Muscle layer of duodenum (tissue), 2 donors: ENCODE data around the gene FAM83D.

ENCODE experiments used
- H3K27ac ChIP-seq: one replicate; pipeline ENCODE4 v1.7.0; 2013; ENCODE audit warnings: mild to moderate bottlenecking, low read length
- H3K27me3 ChIP-seq: one replicate; pipeline ENCODE4 v1.7.0; 2013; ENCODE audit warnings: low read depth, mild to moderate bottlenecking, control low read depth, low read length
- H3K36me3 ChIP-seq, 2 donors: one replicate each; pipeline ENCODE4 v1.7.0; 2013; ENCODE audit warnings: low read length in 2 of 2, control low read depth in 1 of 2, mild to moderate bottlenecking in 1 of 2; ENCODE audit not compliant: insufficient read depth in 2 of 2, control insufficient read depth in 1 of 2
- H3K4me1 ChIP-seq, 2 donors: one replicate each; pipeline ENCODE4 v1.7.0; 2013; ENCODE audit warnings: low read length in 2 of 2, mild to moderate bottlenecking in 2 of 2, control low read depth in 1 of 2, moderate library complexity in 1 of 2; ENCODE audit not compliant: insufficient read depth in 2 of 2, control insufficient read depth in 1 of 2
- H3K4me3 ChIP-seq, 2 donors: one replicate each; pipeline ENCODE4 v1.7.0; 2013; ENCODE audit warnings: low read length in 2 of 2, low read depth in 1 of 2, mild to moderate bottlenecking in 1 of 2
- H3K9me3 ChIP-seq, 2 donors: one replicate each; pipeline ENCODE4 v1.7.0; 2013; ENCODE audit warnings: low read length in 2 of 2, control low read depth in 1 of 2, mild to moderate bottlenecking in 1 of 2; ENCODE audit not compliant: control insufficient read depth in 1 of 2
- donor health status: healthy.

The FAM83D gene

DNA sequence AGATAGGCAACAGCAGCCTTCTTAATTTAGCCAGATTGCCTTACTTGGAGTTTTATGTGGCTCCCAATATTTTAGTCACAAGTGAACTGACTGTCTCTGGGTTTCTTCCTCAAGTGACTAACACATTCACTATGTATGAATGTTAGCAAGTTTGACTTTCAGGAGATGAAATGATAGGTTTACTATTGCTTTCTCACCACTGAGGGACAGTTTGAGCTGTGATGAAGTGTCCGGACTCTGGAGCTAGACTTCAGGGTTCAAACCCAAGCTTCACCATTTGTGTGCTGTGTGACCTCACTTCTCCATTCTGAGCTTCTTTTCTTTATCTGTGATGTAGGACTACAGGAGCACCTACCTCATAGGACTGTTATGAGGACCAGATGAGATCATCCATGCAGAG lies 44.1 kb downstream of the FAM83D start:
- peak overlapping the region; percentile 71 for H3K27ac ChIP-seq

GRCh38 chr20:38973107-38973506 lies 46.9 kb downstream of the FAM83D start:
- no peaks in the 10 kb centered on the region for H3K27me3 ChIP-seq
- H3K36me3 ChIP-seq = peaks cover 8 to 11% of the 10 kb centered on the region in 2 donors
- H3K4me1 ChIP-seq = peaks cover 5% of the 10 kb centered on the region in 2 donors
- no peaks in the 10 kb centered on the region for H3K9me3 ChIP-seq
- peak overlapping the region; percentile 82 for H3K27ac ChIP-seq
- H3K4me3 ChIP-seq = peak overlapping the region in 1 of 2 donors; percentile 4

More for the DNA sequence above, 44.1 kb downstream of the FAM83D start:
- H3K36me3 ChIP-seq = peaks cover 7 to 8% of the 10 kb centered on the region in 2 donors
- peaks cover 3 to 5% of the 10 kb centered on the region in 2 donors for H3K4me1 ChIP-seq
- H3K9me3 ChIP-seq = no peaks in the 10 kb centered on the region
- H3K4me3 ChIP-seq = no peak overlapping the region
- no peaks in the 10 kb centered on the region for H3K27me3 ChIP-seq

GRCh38 chr20:38973645-38974044 lies 47.4 kb downstream of the FAM83D start:
- Histone ChIP-seq H3K4me3 (peak overlapping the region in 1 of 2 donors; percentile 4), H3K27me3 (no peaks in the 10 kb centered on the region), H3K36me3 (peaks cover 8 to 11% of the 10 kb centered on the region in 2 donors), H3K4me1 (peaks cover 5% of the 10 kb centered on the region in 2 donors), H3K9me3 (no peaks in the 10 kb centered on the region), H3K27ac (peak overlapping the region; percentile 82)

DNA sequence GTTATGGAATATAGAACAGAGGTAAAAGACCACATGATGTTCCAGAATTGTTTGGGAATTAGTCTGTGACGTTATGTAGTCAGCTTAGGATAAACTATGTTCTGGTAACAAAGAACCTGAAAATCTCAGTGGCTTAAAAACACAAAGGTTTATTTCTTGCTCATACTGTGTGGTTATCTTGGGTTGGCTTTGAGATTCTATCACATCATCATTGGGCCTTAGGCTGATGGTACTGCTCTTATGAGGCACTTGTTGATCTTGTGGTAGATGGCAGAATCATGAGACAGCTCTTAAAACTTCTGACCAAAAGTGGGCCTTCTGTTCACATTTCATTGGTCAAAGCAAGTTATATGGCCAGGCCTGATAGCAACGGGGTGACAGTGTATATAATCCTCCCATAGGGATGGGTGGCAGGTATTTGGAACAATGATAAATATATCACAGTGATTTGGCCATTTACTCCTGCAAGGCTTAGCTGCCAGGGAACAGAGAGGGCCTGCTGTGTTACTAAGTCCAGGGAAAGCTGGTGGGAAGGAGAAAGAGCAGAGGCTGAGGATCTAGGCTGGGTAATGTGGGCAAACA lies 49.4 kb downstream of the FAM83D start:
- Histone ChIP-seq H3K36me3 (peaks cover 0 to 15% of the 10 kb centered on the region in 2 donors), H3K27ac (peak overlapping the region; percentile 82), H3K27me3 (no peaks in the 10 kb centered on the region), H3K9me3 (no peaks in the 10 kb centered on the region), H3K4me3 (no peak overlapping the region), H3K4me1 (peaks cover 5% of the 10 kb centered on the region in 2 donors)

DNA sequence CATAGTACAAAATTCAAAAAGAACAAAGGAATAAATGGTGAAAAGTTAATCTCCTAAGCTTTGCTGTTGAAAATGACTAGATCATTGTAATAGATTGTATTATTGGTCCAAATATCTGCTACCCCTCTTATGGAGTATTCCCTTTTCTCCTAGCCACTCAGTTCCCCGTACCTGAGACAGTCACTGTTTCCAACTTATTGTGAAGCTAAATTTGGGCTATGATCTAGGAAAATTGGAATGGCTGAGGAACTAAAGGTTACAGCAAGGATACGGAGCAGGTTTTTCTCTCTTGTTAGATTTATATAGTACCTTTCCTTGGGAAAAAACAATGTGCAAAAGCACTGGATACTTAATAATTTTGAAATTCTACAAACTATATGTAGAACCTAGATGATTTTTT lies 53.2 kb downstream of the FAM83D start:
- no peaks in the 10 kb centered on the region for H3K27me3 ChIP-seq
- H3K9me3 ChIP-seq = no peaks in the 10 kb centered on the region
- H3K36me3 ChIP-seq = peaks cover 0 to 7% of the 10 kb centered on the region in 2 donors
- peak overlapping the region; percentile 55 for H3K27ac ChIP-seq
- H3K4me3 ChIP-seq = no peak overlapping the region
- H3K4me1 ChIP-seq = peaks cover 4 to 5% of the 10 kb centered on the region in 2 donors

- Histone ChIP-seq H3K4me1 (peaks cover 6 to 7% of the 10 kb centered on the region in 2 donors), H3K27me3 (no peaks in the 10 kb centered on the region), H3K4me3 (no peak overlapping the region), H3K27ac (peak overlapping the region; percentile 47), H3K36me3 (peaks cover 0 to 7% of the 10 kb centered on the region in 2 donors), H3K9me3 (no peaks in the 10 kb centered on the region)
Observed at GRCh38 chr20:38979842-38980241, 53.6 kb downstream of the FAM83D start.

- Histone ChIP-seq H3K9me3 (no peaks in the 10 kb centered on the region), H3K27ac (no peak overlapping the region), H3K4me1 (peaks cover 13 to 23% of the 10 kb centered on the region in 2 donors)
Observed at GRCh38 chr20:38982291-38982690, 56.1 kb downstream of the FAM83D start.

GRCh38 chr20:38985060-38985459 lies 58.8 kb downstream of the FAM83D start:
- peaks cover 13 to 24% of the 10 kb centered on the region in 2 donors for H3K4me1 ChIP-seq
- H3K27me3 ChIP-seq = no peaks in the 10 kb centered on the region
- no peak overlapping the region for H3K4me3 ChIP-seq
- H3K36me3 ChIP-seq = peaks cover 0 to 5% of the 10 kb centered on the region in 2 donors
- H3K9me3 ChIP-seq = no peaks in the 10 kb centered on the region
- peak overlapping the region; percentile 87 for H3K27ac ChIP-seq

More at GRCh38 chr20:38982291-38982690, 56.1 kb downstream of the FAM83D start:
- no peaks in the 10 kb centered on the region for H3K27me3 ChIP-seq
- H3K36me3 ChIP-seq = peaks cover 0 to 4% of the 10 kb centered on the region in 2 donors
- H3K4me3 ChIP-seq = no peak overlapping the region

- Histone ChIP-seq H3K36me3 (peaks cover 0 to 6% of the 10 kb centered on the region in 2 donors), H3K9me3 (no peaks in the 10 kb centered on the region), H3K4me3 (peak overlapping the region in 1 of 2 donors; percentile 31), H3K27me3 (no peaks in the 10 kb centered on the region), H3K4me1 (peaks cover 13 to 24% of the 10 kb centered on the region in 2 donors), H3K27ac (peak overlapping the region; percentile 87)
Observed at GRCh38 chr20:38985603-38986170, 59.5 kb downstream of the FAM83D start.

- H3K36me3 ChIP-seq = peaks cover 5 to 16% of the 10 kb centered on the region in 2 donors
- peak overlapping the region; percentile 87 for H3K27ac ChIP-seq
Observed at GRCh38 chr20:38986663-38987062, 60.4 kb downstream of the FAM83D start.

DNA sequence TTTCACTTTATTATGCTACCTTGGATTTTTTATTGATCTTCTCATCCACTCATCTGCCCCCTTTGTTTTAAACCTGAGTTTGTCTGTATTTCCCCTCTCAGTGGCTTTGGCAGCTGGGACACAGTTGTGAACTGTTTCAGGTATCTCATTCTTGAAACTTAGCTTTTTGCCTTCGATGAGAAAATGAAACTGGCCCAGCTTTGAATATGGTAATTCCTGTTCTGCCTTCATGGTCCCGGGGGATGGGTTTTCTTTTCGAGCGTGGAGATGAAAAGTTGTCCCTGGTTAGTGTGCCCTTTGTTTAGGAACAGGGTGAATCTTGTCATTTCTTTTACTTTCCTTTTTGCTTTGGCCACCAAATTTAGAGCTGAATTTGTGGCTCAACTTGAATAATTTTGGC lies 61.6 kb downstream of the FAM83D start:
- Histone ChIP-seq H3K4me3 (no peak overlapping the region), H3K27me3 (no peaks in the 10 kb centered on the region), H3K4me1 (peaks cover 13 to 24% of the 10 kb centered on the region in 2 donors), H3K36me3 (peaks cover 5 to 16% of the 10 kb centered on the region in 2 donors), H3K27ac (peak overlapping the region; percentile 35), H3K9me3 (no peaks in the 10 kb centered on the region)

More at GRCh38 chr20:38986663-38987062, 60.4 kb downstream of the FAM83D start:
- no peaks in the 10 kb centered on the region for H3K9me3 ChIP-seq
- H3K4me3 ChIP-seq = no peak overlapping the region
- no peaks in the 10 kb centered on the region for H3K27me3 ChIP-seq
- H3K4me1 ChIP-seq = peaks cover 13 to 24% of the 10 kb centered on the region in 2 donors
